ENCODE data around the gene RHOT1.
"Not testable (repeated sequence)": the region's sequence is repeated elsewhere in the genome, so short reads cannot be mapped to it uniquely, and the experiment has no call there.

Gene RHOT1

GRCh38 chr17:32114536-32114935, 27.8 kb upstream of the RHOT1 start:
- no peak overlapping the region for H3K4me3 ChIP-seq (ENCODE audit: low read depth, low read length)
- TF ChIP-seq CTCF (IDR thresholded peaks at IDR 0.05; ENCODE audit: insufficient read depth, low read length, missing control alignments) = no peak
- CTCF ChIA-PET = no interaction called here
- POLR2A ChIA-PET = no interaction called here
- DNase-seq (ENCODE audit: low read depth, low spot score) = no peak

GRCh38 chr17:32115546-32115945, 26.8 kb upstream of the RHOT1 start:
- H3K4me3 ChIP-seq (ENCODE audit: low read depth, low read length); POLR2A ChIA-PET: not testable (repeated sequence)
- CTCF ChIA-PET = interaction anchor here (0.7 to 1.0 kb wide), 2 partner anchors 11 to 23 kb away, joined by 3 read pairs; no protein-coding TSS in a partner anchor

GRCh38 chr17:32116937-32117336, 25.4 kb upstream of the RHOT1 start:
- CTCF ChIA-PET = no interaction called here

More at GRCh38 chr17:32115546-32115945, 26.8 kb upstream of the RHOT1 start:
- not testable (repeated sequence) for DNase-seq (ENCODE audit: low read depth, low spot score)

GRCh38 chr17:32117399-32117798, 24.9 kb upstream of the RHOT1 start:
- no peak overlapping the region for H3K4me3 ChIP-seq (ENCODE audit: low read depth, low read length)
- ChIA-PET CTCF (no interaction called here), POLR2A (no interaction called here)
- DNase-seq (ENCODE audit: low read depth, low spot score) = no peak
- no peak for TF ChIP-seq CTCF (IDR thresholded peaks at IDR 0.05; ENCODE audit: insufficient read depth, low read length, missing control alignments)

More at GRCh38 chr17:32116937-32117336, 25.4 kb upstream of the RHOT1 start:
- DNase-seq (ENCODE audit: low read depth, low spot score) = no peak
- no peak overlapping the region for H3K4me3 ChIP-seq (ENCODE audit: low read depth, low read length)
- POLR2A ChIA-PET = no interaction called here
- no peak for TF ChIP-seq CTCF (IDR thresholded peaks at IDR 0.05; ENCODE audit: insufficient read depth, low read length, missing control alignments)

- DNase-seq (ENCODE audit: low read depth, low spot score); H3K4me3 ChIP-seq (ENCODE audit: low read depth, low read length); CTCF ChIA-PET; POLR2A ChIA-PET: not testable (repeated sequence)
Observed at GRCh38 chr17:32118088-32118487, 24.2 kb upstream of the RHOT1 start.

- DNase-seq (ENCODE audit: low read depth, low spot score) = no peak
- ChIA-PET POLR2A (no interaction called here), CTCF (no interaction called here)
- TF ChIP-seq CTCF (IDR thresholded peaks at IDR 0.05; ENCODE audit: insufficient read depth, low read length, missing control alignments) = no peak
- no peak overlapping the region for H3K4me3 ChIP-seq (ENCODE audit: low read depth, low read length)
Observed at GRCh38 chr17:32118835-32119234, 23.5 kb upstream of the RHOT1 start.

GRCh38 chr17:32120141-32120540, 22.2 kb upstream of the RHOT1 start:
- CTCF ChIA-PET = interaction anchor here (0.7 to 1.4 kb wide), 3 partner anchors 16 to 20 kb away, joined by 3 to 4 read pairs (median 4); no protein-coding TSS in a partner anchor

More at GRCh38 chr17:32120141-32120540, 22.2 kb upstream of the RHOT1 start:
- no peak for DNase-seq (ENCODE audit: low read depth, low spot score)
- no peak overlapping the region for H3K4me3 ChIP-seq (ENCODE audit: low read depth, low read length)
- no peak for TF ChIP-seq CTCF (IDR thresholded peaks at IDR 0.05; ENCODE audit: insufficient read depth, low read length, missing control alignments)
- POLR2A ChIA-PET = no interaction called here

All from AG04449 (cell line).